ENCODE results near the gene TMPRSS11B. TPM values are rescaled to one million over a fixed set of nuclear protein-coding genes. Genes with fewer than 3 reads are reported as not detected.

The TMPRSS11B gene, protein sequence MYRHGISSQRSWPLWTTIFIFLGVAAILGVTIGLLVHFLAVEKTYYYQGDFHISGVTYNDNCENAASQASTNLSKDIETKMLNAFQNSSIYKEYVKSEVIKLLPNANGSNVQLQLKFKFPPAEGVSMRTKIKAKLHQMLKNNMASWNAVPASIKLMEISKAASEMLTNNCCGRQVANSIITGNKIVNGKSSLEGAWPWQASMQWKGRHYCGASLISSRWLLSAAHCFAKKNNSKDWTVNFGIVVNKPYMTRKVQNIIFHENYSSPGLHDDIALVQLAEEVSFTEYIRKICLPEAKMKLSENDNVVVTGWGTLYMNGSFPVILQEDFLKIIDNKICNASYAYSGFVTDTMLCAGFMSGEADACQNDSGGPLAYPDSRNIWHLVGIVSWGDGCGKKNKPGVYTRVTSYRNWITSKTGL
- total RNA-seq, result not detected

GRCh38 chr4:68245594-68245993, at the start of gene TMPRSS11B:
Gene TMPRSS11B, minus strand, starts transcription at chr4:68245694. Its CDS starts 136 bp downstream, at chr4:68245558.

Other genes with a start within 250 kb of the TMPRSS11B start
- gene TMPRSS11F, start 115.8 kb downstream of the TMPRSS11B start, total RNA-seq, result under 1 TPM in 1 of 2 donors, not detected in 1; under 0.01 TPM
- 10 to 100 TPM; 24.4 to 37.0 TPM for gene YTHDC1, start 104.4 kb upstream of the TMPRSS11B start, total RNA-seq
- not detected for gene TMPRSS11E, start 201.8 kb upstream of the TMPRSS11B start, total RNA-seq

All from melanocyte of skin (primary cell).